ENCODE data around the gene NXPH4.

Gene NXPH4

GRCh38 chr12:57243521-57244311, 27.1 kb downstream of the NXPH4 start:
- TF ChIP-seq, protein P1, sequence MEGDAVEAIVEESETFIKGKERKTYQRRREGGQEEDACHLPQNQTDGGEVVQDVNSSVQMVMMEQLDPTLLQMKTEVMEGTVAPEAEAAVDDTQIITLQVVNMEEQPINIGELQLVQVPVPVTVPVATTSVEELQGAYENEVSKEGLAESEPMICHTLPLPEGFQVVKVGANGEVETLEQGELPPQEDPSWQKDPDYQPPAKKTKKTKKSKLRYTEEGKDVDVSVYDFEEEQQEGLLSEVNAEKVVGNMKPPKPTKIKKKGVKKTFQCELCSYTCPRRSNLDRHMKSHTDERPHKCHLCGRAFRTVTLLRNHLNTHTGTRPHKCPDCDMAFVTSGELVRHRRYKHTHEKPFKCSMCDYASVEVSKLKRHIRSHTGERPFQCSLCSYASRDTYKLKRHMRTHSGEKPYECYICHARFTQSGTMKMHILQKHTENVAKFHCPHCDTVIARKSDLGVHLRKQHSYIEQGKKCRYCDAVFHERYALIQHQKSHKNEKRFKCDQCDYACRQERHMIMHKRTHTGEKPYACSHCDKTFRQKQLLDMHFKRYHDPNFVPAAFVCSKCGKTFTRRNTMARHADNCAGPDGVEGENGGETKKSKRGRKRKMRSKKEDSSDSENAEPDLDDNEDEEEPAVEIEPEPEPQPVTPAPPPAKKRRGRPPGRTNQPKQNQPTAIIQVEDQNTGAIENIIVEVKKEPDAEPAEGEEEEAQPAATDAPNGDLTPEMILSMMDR (conservative IDR thresholded peaks at IDR 0.05; ENCODE audit: low read length) = peak; percentile 66
- DNase-seq (ENCODE audit: low read depth) = peak; percentile 64
- peak overlapping the region; percentile 45 for H3K4me3 ChIP-seq (ENCODE audit: low read length)

GRCh38 chr12:57244312-57244696, 27.7 kb downstream of the NXPH4 start:
- H3K4me3 ChIP-seq (ENCODE audit: low read length) = no peak overlapping the region
- TF ChIP-seq, protein P1 (conservative IDR thresholded peaks at IDR 0.05; ENCODE audit: low read length) = no peak
- no peak for DNase-seq (ENCODE audit: low read depth)

DNA sequence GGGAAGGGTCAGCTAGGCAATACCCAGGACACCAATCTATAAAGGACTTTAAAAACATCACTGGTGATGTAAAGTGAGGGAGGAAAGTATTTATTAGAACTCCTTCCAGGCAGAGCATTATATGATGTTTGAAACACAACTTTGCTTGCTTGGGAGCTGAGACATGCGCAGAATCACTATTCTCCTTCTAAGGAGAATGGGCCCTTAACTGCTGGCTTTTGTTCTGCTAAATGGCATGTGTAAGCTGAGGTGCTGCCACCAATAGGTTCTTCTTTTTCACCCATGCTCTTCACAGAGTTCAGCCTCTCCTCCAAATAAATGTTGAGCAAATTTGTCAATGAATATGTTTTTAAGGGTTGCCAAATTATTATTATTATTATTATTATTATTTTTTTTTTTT, 30.4 kb downstream of the NXPH4 start:
- TF ChIP-seq, protein P1 (conservative IDR thresholded peaks at IDR 0.05; ENCODE audit: low read length) = no peak
- DNase-seq (ENCODE audit: low read depth) = no peak
- H3K4me3 ChIP-seq (ENCODE audit: low read length) = no peak overlapping the region

DNA sequence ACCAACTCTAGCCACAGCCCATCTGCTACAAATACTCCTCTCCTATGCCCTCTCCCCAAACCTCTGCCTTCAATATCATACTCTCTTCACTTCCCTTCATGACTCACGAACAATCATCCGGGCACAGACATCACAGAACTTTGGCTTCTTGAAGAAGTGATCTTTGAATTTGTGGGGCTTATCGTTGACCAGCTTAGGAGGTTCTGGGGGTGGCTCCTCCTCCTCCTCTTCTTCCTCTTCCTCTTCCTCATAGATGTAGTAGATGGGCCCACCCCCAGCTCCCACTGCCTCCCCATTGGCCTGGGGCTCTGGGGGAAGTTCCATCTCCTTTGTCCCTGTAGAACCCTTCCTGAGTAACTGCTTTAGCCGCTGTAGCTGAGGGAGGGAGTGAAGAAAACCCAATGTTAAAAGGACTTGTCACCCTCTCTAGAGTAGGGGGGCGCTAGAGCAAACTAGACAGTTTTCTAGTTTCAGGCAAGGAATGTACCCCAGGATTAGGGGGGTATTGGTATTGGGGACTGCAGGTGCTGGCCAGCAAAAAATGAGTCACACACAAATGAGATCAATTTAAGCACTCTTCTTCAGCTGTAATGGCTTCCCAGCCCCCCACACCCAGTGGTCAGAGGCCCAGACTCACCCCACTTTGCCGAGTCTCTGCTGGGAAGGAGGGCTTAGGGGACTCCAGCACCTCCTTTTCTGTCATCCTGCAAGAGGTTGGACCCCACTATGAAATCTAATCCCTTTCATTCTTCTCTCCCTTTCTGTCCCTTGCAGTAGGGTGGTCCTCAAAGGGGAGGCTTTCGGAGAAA, 32.5 kb downstream of the NXPH4 start:
- TF ChIP-seq, protein P1 (conservative IDR thresholded peaks at IDR 0.05; ENCODE audit: low read length) = no peak
- no peak for DNase-seq (ENCODE audit: low read depth)
- no peak overlapping the region for H3K4me3 ChIP-seq (ENCODE audit: low read length)

DNA sequence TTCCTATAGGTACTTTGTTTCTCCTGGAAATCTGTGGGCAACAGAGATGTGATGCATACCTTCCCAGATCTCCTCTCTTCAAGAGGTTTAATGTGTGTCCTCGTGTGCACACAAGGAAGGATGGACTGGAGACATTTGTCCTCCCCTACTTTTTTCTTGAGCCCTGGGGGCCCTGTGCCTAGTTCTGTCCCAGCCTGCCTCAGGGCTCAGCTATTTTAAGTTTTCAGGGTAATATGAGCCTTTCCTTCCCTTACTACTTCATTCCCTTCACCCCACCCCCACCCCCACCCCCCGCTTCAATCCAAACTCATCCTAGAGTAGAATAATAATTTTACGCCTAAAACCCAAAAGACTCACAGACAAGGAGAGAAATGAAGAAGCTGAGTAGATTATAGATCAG, 33.9 kb downstream of the NXPH4 start:
- DNase-seq (ENCODE audit: low read depth) = no peak
- TF ChIP-seq, protein P1 (conservative IDR thresholded peaks at IDR 0.05; ENCODE audit: low read length) = no peak
- no peak overlapping the region for H3K4me3 ChIP-seq (ENCODE audit: low read length)

GRCh38 chr12:57250956-57251355, 34.4 kb downstream of the NXPH4 start, which contains the start of gene STAC3:
TSS of gene STAC3 (minus strand) at chr12:57251187. CDS start at chr12:57249636, 1,551 bp downstream.
- H3K4me3 ChIP-seq (ENCODE audit: low read length) = no peak within 1 kb of the TSS
- TF ChIP-seq, protein P1 (conservative IDR thresholded peaks at IDR 0.05; ENCODE audit: low read length) = no peak
- DNase-seq (ENCODE audit: low read depth) = no peak
